Keratinocyte (primary cell): ENCODE results near the gene MACF1. TPM values are rescaled to one million over a fixed set of nuclear protein-coding genes. Genes with fewer than 3 reads are reported as not detected.
A peak's percentile ranks its signal among the peaks of the same experiment; 100 is the strongest.

Experiments
- DNase-seq: peaks from one replicate; pipeline ENCODE4 v3.0.0-alpha.2; 2011; ENCODE audit warnings: low read depth, missing footprints, low spot score
- FAIRE-seq: peaks from 2 replicates; lab custom pipeline; 2011; peaks lifted over from hg19 to GRCh38; lab: Jason Lieb, UNC
- H2AFZ ChIP-seq: 2 replicates; pipeline ENCODE4 v1.6.0; 2012; ENCODE audit warnings: low read length, control low read depth, inconsistent platforms; ENCODE audit not compliant: control insufficient read depth
- H3K27ac ChIP-seq: 2 replicates; pipeline ENCODE4 v1.5.1; 2011; ENCODE audit warnings: low read length; ENCODE audit not compliant: control insufficient read depth, insufficient read depth
- H3K27me3 ChIP-seq: 3 replicates; pipeline ENCODE4 v1.6.0; 2011; ENCODE audit warnings: low read length; ENCODE audit not compliant: control insufficient read depth, insufficient read depth; ENCODE audit errors: extremely low read depth
- H3K36me3 ChIP-seq, 2 experiments: 2 replicates in 1 of 2; 3 replicates in 1 of 2; pipeline ENCODE4 v1.5.1; 2011; ENCODE audit warnings: low read length in 2 of 2, mild to moderate bottlenecking in 1 of 2; ENCODE audit not compliant: control insufficient read depth in 2 of 2, insufficient read depth in 2 of 2; ENCODE audit errors: extremely low read depth in 1 of 2
- H3K4me1 ChIP-seq: 3 replicates; pipeline ENCODE4 v1.5.1; 2011; ENCODE audit warnings: low read length; ENCODE audit not compliant: control insufficient read depth, insufficient read depth; ENCODE audit errors: extremely low read depth
- H3K4me2 ChIP-seq: 3 replicates; pipeline ENCODE4 v1.6.0; 2011; ENCODE audit warnings: low read depth, low read length; ENCODE audit not compliant: control insufficient read depth, insufficient read depth; ENCODE audit errors: extremely low read depth
- H3K4me3 ChIP-seq, 3 experiments: fragments of 200-600 bp in 1 of 3; sonication (generic) in 1 of 3; 2 replicates in 2 of 3; 3 replicates in 1 of 3; pipeline ENCODE4 v1.5.1; 2011 to 2016; ENCODE audit warnings: low read length in 3 of 3, mild to moderate bottlenecking in 3 of 3, control low read depth in 2 of 3, inconsistent platforms in 1 of 3, low read depth in 1 of 3, mixed read lengths in 1 of 3, mixed run types in 1 of 3, moderate library complexity in 1 of 3; ENCODE audit not compliant: control insufficient read depth in 2 of 3, insufficient read depth in 2 of 3; ENCODE audit errors: extremely low read depth in 1 of 3
- H3K79me2 ChIP-seq: 2 replicates; pipeline ENCODE4 v1.6.0; 2012; ENCODE audit warnings: low read length; ENCODE audit not compliant: control insufficient read depth, insufficient read depth
- H3K9ac ChIP-seq: 3 replicates; pipeline ENCODE4 v1.6.0; 2011; ENCODE audit warnings: low read length; ENCODE audit not compliant: control insufficient read depth, insufficient read depth; ENCODE audit errors: extremely low read depth
- H3K9me1 ChIP-seq: 3 replicates; pipeline ENCODE4 v1.6.0; 2011; ENCODE audit warnings: low read length; ENCODE audit not compliant: control insufficient read depth, insufficient read depth; ENCODE audit errors: extremely low read depth
- H3K9me3 ChIP-seq: 2 replicates; pipeline ENCODE4 v1.5.1; 2012; ENCODE audit warnings: low read depth, low read length; ENCODE audit not compliant: control insufficient read depth
- H4K20me1 ChIP-seq: 3 replicates; pipeline ENCODE4 v1.6.0; 2011; ENCODE audit warnings: low read length; ENCODE audit not compliant: control insufficient read depth, insufficient read depth; ENCODE audit errors: extremely low read depth
- EZH2 ChIP-seq: IDR thresholded peaks from one replicate; pipeline ENCODE4 v1.6.1; 2012; ENCODE audit warnings: inconsistent platforms, mild to moderate bottlenecking, low read length, moderate library complexity
- dilution Hi-C: fragments of 300-500 bp; cut with MboI; formaldehyde crosslinking; loops from one replicate; pipeline ENCODE4 v1.7.0; 2020; ENCODE audit warnings: low sequenced_read_pairs; ENCODE audit not compliant: extremely low pct_ligation_motif_present
- polyA minus RNA-seq, 3 experiments: library from RNA; depleted of rRNA, polyadenylated mRNA; stranded (reverse); fragments of >200 nt; gene quantifications; 1 replicate in 1 of 3; 2 replicates in 1 of 3; 3 replicates in 1 of 3; pipeline ENCODE4 v1.2.3, GENCODE V29; 2011
- polyA plus RNA-seq, 5 experiments: library from polyadenylated mRNA; depleted of rRNA in 3 of 5; stranded (reverse) in 3 of 5; stranded (forward) in 1 of 5; unstranded in 1 of 5; fragments of >200 nt; gene quantifications; 1 replicate in 1 of 5; 2 replicates in 3 of 5; 3 replicates in 1 of 5; pipeline versions ENCODE4 v1.2.1 to v1.2.3, GENCODE V29; 2011 to 2012; ENCODE audit warnings: missing spikeins in 2 of 5, low read depth in 1 of 5, low replicate concordance in 1 of 5
- TF ChIP-seq, protein P1 (sequence below), 3 experiments: IDR thresholded peaks in 1 of 3; conservative IDR thresholded peaks in 1 of 3; optimal IDR thresholded peaks in 1 of 3; 2 replicates in 2 of 3; 3 replicates in 1 of 3; pipeline versions ENCODE3 to v1.5.1; 2011; ENCODE audit warnings: low read length in 3 of 3, mild to moderate bottlenecking in 3 of 3, moderate library complexity in 2 of 3, control low read depth in 1 of 3, inconsistent platforms in 1 of 3; ENCODE audit not compliant: insufficient read depth in 2 of 3; ENCODE audit errors: extremely low read depth in 1 of 3

Gene MACF1, protein sequence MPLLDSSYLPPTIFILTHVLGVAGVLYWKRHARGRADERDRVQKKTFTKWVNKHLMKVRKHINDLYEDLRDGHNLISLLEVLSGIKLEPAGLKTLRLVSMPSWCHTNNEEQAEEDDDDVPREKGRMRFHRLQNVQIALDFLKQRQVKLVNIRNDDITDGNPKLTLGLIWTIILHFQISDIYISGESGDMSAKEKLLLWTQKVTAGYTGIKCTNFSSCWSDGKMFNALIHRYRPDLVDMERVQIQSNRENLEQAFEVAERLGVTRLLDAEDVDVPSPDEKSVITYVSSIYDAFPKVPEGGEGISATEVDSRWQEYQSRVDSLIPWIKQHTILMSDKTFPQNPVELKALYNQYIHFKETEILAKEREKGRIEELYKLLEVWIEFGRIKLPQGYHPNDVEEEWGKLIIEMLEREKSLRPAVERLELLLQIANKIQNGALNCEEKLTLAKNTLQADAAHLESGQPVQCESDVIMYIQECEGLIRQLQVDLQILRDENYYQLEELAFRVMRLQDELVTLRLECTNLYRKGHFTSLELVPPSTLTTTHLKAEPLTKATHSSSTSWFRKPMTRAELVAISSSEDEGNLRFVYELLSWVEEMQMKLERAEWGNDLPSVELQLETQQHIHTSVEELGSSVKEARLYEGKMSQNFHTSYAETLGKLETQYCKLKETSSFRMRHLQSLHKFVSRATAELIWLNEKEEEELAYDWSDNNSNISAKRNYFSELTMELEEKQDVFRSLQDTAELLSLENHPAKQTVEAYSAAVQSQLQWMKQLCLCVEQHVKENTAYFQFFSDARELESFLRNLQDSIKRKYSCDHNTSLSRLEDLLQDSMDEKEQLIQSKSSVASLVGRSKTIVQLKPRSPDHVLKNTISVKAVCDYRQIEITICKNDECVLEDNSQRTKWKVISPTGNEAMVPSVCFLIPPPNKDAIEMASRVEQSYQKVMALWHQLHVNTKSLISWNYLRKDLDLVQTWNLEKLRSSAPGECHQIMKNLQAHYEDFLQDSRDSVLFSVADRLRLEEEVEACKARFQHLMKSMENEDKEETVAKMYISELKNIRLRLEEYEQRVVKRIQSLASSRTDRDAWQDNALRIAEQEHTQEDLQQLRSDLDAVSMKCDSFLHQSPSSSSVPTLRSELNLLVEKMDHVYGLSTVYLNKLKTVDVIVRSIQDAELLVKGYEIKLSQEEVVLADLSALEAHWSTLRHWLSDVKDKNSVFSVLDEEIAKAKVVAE (N-terminal part only)
- polyA plus RNA-seq (84.8 to 111 TPM (median 96.9 TPM) in 3 replicates), polyA minus RNA-seq (223 to 562 TPM (median 369 TPM) in 3 replicates)
- 210 TPM for polyA plus RNA-seq (2011; ENCODE audit: low read depth)
- 32.6 and 38.9 TPM in 2 replicates for polyA plus RNA-seq (2011; cell fraction: cytosol; rRNA removed)
- polyA plus RNA-seq (2011; cell fraction: nucleus; rRNA removed), result 432 and 528 TPM in 2 replicates
- 132 and 145 TPM in 2 replicates for polyA plus RNA-seq (2012; ENCODE audit: low replicate concordance)
- 87.1 TPM for polyA minus RNA-seq (2011; cell fraction: cytosol; rRNA and poly(A)+ RNA removed)
- 697 and 1,508 TPM in 2 replicates for polyA minus RNA-seq (2011; cell fraction: nucleus; rRNA and poly(A)+ RNA removed)

DNA sequence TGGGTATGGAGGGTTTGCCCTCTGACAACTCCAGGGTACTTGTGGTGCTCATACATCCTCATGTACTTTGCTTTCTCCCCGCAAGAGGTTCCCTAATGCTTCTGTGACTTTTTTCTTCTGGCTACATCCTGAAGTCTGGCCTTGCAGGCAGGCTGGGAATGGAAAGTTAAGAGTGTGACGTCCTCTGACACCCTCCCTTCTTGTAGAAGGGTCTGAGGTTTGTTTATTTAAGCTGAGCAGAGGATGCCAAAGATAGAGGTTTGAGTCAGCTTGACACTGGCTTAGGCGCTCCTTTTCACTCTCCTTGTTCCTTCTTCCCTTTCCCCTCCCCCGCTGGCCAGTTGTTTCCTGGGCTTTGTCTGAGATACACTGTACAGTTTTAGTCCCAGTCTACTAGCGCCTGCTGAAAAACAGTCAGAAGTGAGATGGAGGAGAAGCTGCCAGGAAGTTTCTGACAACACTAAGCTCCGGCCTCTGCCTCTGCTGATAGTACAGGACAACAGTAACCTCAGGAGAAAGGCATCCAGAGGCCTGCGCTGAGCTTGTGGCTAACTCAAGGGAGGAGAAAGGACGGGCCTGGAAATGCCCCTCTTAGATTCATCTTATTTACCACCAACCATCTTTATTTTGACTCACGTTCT is at the start of gene MACF1:
Gene MACF1, plus strand, starts transcription at position 255 of the 641 bp plus-strand sequence. Its CDS starts 328 bp downstream, at position 583.
- peaks cover 22% of the 10 kb centered on the region for H3K4me1 ChIP-seq
- dilution Hi-C loops, result no loop called here
- TF ChIP-seq, protein P1, sequence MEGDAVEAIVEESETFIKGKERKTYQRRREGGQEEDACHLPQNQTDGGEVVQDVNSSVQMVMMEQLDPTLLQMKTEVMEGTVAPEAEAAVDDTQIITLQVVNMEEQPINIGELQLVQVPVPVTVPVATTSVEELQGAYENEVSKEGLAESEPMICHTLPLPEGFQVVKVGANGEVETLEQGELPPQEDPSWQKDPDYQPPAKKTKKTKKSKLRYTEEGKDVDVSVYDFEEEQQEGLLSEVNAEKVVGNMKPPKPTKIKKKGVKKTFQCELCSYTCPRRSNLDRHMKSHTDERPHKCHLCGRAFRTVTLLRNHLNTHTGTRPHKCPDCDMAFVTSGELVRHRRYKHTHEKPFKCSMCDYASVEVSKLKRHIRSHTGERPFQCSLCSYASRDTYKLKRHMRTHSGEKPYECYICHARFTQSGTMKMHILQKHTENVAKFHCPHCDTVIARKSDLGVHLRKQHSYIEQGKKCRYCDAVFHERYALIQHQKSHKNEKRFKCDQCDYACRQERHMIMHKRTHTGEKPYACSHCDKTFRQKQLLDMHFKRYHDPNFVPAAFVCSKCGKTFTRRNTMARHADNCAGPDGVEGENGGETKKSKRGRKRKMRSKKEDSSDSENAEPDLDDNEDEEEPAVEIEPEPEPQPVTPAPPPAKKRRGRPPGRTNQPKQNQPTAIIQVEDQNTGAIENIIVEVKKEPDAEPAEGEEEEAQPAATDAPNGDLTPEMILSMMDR (optimal IDR thresholded peaks at IDR 0.05 in 1 of 3, IDR thresholded peaks at IDR 0.05 in 1 of 3, conservative IDR thresholded peaks at IDR 0.05 in 1 of 3; ENCODE audit: extremely low read depth in 1 of 3, insufficient read depth in 2 of 3, low read length in 3 of 3), result no peak
- TF ChIP-seq EZH2, result no peak
- H3K4me3 ChIP-seq, result peak within 1 kb of the TSS in 2 of 3 experiments; percentile 21 to 24
- H4K20me1 ChIP-seq, result peaks cover 12% of the 10 kb centered on the region
- no peaks in the 10 kb centered on the region for H3K27me3 ChIP-seq
- H2AFZ ChIP-seq, result no peak within 1 kb of the TSS
- DNase-seq (no peak), FAIRE-seq (peak; percentile 34)
- no peaks in the 10 kb centered on the region for H3K9me3 ChIP-seq
- H3K4me2 ChIP-seq, result peak within 1 kb of the TSS; percentile 34
- H3K36me3 ChIP-seq, result peaks cover 0 to 4% of the 10 kb centered on the region in 2 experiments
- peak within 1 kb of the TSS; percentile 54 for H3K9ac ChIP-seq
- H3K79me2 ChIP-seq, result peaks cover 94% of the 10 kb centered on the region
- peak within 1 kb of the TSS; percentile 38 for H3K27ac ChIP-seq
- peaks cover 2% of the 10 kb centered on the region for H3K9me1 ChIP-seq

DNA sequence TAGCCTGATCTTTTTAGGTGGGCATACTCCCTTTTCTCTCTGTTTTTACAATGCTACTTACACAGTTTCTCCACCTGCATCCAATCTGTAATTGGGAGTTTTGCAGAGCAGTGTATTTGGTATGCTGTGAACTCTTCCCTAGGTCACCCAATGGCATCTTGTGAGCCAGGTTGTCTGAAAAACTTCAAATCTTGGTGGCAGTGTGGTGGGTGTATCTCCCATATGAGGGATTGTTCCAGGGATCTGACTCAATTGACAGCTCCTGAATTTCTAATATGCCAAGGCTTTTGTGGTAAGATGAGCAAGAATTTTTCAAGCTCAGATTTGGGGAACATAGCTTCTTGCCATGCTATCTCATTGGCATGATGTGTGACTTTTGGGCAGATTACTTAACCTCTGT is 47.2 kb upstream of the MACF1 start:
- H3K27me3 ChIP-seq, result no peaks in the 10 kb centered on the region
- peaks cover 93% of the 10 kb centered on the region for H3K79me2 ChIP-seq
- no peak overlapping the region for H3K4me3 ChIP-seq
- FAIRE-seq, result peak; percentile 17
- H2AFZ ChIP-seq, result no peak overlapping the region
- dilution Hi-C loops, result no loop called here
- no peak overlapping the region for H3K27ac ChIP-seq
- no peak overlapping the region for H3K9ac ChIP-seq
- H3K4me2 ChIP-seq, result no peak overlapping the region
- peaks cover 0 to 14% of the 10 kb centered on the region in 2 experiments for H3K36me3 ChIP-seq
- H3K9me1 ChIP-seq, result peaks cover 12% of the 10 kb centered on the region
- H3K4me1 ChIP-seq, result peaks cover 64% of the 10 kb centered on the region
- TF ChIP-seq, protein P1 (optimal IDR thresholded peaks at IDR 0.05 in 1 of 3, IDR thresholded peaks at IDR 0.05 in 1 of 3, conservative IDR thresholded peaks at IDR 0.05 in 1 of 3; ENCODE audit: extremely low read depth in 1 of 3, insufficient read depth in 2 of 3, low read length in 3 of 3), result no peak
- no peak for TF ChIP-seq EZH2
- no peaks in the 10 kb centered on the region for H3K9me3 ChIP-seq
- DNase-seq, result no peak
- peaks cover 8% of the 10 kb centered on the region for H4K20me1 ChIP-seq
